OCI-LY3 (cell line): Measurements from ENCODE around the gene C5AR1.

Experiments used
- CTCF ChIP-seq: fragments of 200-600, 300-600 bp; sonication (generic); IDR thresholded peaks from 2 replicates; pipeline ENCODE4 v1.5.1; 2014; ENCODE audit warnings: antibody characterized with exemption, low read length, low read depth
- EZH2phosphoT487 ChIP-seq: fragments of 200-600 bp; shearing (Covaris generic); IDR thresholded peaks from 2 replicates; pipeline ENCODE4 v1.6.1; 2018; ENCODE audit warnings: antibody characterized with exemption, mixed run types, low read depth

DNA sequence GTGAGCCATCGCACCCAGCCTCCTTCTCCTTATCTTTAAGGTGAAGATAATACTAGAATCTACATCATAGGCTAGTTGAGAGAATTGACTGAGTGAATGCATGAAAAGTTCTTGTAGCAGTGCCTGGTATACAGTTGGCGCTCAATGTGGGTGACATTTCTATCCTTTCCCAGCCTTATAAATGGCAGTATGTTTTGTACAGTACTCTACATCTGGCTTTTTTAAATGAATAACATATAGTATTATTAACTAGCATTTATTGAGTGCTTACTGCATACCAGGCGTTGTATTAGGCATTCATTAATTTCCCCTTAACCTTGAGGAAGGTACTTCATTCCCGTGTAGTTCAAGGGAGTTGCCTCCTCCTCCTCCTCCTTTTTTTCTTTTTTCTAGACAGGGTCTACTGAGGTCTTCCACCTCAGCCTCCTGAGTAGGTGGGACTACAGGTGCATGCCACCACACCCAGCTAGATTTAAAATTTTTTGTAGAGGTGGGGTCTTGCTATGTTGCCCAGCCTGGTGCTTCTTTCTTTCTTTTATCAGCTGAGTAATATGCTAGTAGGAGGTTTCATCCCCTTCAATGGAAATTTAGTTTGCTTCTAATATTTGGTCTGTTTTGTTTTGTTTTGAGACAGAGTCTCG lies 2.8 kb downstream of the C5AR1 start:
- no peak for TF ChIP-seq CTCF
- TF ChIP-seq EZH2phosphoT487 = no peak
